ENCODE measurements around the gene ADI1. TPM values are rescaled to one million over a fixed set of nuclear protein-coding genes. Genes with fewer than 3 reads are reported as not detected.

Gene ADI1
- total RNA-seq, 4 donors from 2014 or later: 43.7 to 207 (median 71.0) TPM

DNA sequence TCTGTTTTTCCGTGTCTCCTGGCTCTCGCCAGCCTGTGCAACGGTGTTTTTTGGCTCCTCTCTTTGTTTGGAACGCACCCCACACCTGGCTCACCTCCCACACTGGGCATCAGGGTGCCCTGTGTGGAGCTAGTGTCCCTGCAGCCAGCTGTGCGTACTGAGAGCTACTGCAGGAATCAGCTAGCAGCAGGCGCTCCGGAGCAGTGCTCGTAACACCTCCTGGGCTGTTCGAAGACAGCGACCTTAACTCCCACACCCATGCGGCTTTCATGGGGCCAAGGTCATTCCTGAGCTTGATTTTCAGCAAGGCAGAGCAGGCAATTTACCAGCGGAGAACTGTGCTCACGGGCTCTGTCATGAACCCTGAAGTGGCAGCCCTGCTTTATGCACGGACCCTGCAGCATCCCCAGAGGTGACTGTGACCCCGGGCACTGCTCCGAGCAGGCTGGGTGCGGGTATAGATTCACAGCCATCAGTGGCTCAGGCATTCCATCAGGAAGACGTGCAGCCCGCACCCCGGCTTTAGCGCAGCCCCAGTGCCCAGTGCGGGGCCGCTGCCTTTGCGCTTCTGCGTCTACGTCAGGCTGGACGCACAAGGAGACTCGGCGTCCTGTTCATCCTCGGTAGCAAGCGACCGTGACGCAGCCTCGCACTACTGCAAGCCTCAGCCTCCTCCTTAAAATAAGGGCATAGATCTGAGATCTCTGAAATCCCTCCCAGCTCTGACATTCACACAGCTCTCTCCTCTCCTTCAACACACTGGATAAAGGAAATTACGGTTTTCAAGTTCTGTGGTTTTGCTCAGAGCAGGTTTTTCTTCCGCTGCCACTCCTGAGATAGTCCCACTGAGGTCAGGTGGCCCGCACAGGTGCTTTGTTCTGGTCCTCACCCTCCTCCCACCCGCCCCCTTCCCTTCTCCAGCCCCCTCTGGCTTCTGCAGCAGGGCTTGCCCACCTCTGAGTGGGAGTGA, 58.2 kb downstream of the ADI1 start:
- Histone ChIP-seq H3K4me3 (no peak overlapping the region), H3K4me1 (no peaks in the 10 kb centered on the region)
- no peak for DNase-seq

DNA sequence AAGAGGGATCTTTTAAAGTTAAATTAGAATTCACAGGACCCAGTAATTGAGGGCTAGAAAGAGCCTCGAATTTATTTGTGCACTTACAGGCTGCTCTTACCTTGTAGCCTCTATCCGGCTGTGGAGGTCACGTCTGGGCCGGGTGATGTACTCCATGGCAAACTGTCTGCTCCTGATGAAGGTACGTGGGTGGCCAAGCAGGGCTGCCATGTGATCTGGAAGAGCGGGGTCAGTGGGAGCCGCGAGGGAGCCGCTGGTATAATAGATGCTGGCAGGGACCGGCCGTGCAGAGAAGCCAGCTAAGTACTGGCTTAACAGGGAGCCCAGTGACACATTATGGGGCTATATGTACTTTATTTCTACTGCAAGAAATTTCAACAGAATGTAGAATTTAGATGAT, 59.2 kb downstream of the ADI1 start:
- DNase-seq: no peak
- no peaks in the 10 kb centered on the region for H3K4me1 ChIP-seq
- no peak overlapping the region for H3K4me3 ChIP-seq
- no peaks in the 10 kb centered on the region for H3K27me3 ChIP-seq
- no peak for TF ChIP-seq POLR2A (IDR thresholded peaks at IDR 0.05)
- TF ChIP-seq, protein P1, sequence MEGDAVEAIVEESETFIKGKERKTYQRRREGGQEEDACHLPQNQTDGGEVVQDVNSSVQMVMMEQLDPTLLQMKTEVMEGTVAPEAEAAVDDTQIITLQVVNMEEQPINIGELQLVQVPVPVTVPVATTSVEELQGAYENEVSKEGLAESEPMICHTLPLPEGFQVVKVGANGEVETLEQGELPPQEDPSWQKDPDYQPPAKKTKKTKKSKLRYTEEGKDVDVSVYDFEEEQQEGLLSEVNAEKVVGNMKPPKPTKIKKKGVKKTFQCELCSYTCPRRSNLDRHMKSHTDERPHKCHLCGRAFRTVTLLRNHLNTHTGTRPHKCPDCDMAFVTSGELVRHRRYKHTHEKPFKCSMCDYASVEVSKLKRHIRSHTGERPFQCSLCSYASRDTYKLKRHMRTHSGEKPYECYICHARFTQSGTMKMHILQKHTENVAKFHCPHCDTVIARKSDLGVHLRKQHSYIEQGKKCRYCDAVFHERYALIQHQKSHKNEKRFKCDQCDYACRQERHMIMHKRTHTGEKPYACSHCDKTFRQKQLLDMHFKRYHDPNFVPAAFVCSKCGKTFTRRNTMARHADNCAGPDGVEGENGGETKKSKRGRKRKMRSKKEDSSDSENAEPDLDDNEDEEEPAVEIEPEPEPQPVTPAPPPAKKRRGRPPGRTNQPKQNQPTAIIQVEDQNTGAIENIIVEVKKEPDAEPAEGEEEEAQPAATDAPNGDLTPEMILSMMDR (IDR thresholded peaks at IDR 0.05): no peak
- H3K9me3 ChIP-seq: no peaks in the 10 kb centered on the region
- peaks cover 0 to 57% (median 0%) of the 10 kb centered on the region in 3 donors for H3K36me3 ChIP-seq
- H3K27ac ChIP-seq: no peak overlapping the region

More for the DNA sequence above, 58.2 kb downstream of the ADI1 start:
- TF ChIP-seq, protein P1 (IDR thresholded peaks at IDR 0.05): no peak
- TF ChIP-seq POLR2A (IDR thresholded peaks at IDR 0.05): no peak
- Histone ChIP-seq H3K36me3 (peaks cover 0 to 61% (median 0%) of the 10 kb centered on the region in 3 donors), H3K27me3 (no peaks in the 10 kb centered on the region), H3K27ac (peak overlapping the region; percentile 0 to 59 (median 36)), H3K9me3 (no peaks in the 10 kb centered on the region)

- TF ChIP-seq, protein P1 (IDR thresholded peaks at IDR 0.05): no peak
- TF ChIP-seq POLR2A (IDR thresholded peaks at IDR 0.05): no peak
- H3K27me3 ChIP-seq: no peaks in the 10 kb centered on the region
- no peaks in the 10 kb centered on the region for H3K9me3 ChIP-seq
- H3K4me3 ChIP-seq: no peak overlapping the region
- DNase-seq: no peak
- H3K4me1 ChIP-seq: no peaks in the 10 kb centered on the region
- no peak overlapping the region for H3K27ac ChIP-seq
- peaks cover 0 to 59% (median 0%) of the 10 kb centered on the region in 3 donors for H3K36me3 ChIP-seq
These were observed 59.9 kb downstream of the ADI1 start for GRCh38 chr2:3459185-3460015.

DNA sequence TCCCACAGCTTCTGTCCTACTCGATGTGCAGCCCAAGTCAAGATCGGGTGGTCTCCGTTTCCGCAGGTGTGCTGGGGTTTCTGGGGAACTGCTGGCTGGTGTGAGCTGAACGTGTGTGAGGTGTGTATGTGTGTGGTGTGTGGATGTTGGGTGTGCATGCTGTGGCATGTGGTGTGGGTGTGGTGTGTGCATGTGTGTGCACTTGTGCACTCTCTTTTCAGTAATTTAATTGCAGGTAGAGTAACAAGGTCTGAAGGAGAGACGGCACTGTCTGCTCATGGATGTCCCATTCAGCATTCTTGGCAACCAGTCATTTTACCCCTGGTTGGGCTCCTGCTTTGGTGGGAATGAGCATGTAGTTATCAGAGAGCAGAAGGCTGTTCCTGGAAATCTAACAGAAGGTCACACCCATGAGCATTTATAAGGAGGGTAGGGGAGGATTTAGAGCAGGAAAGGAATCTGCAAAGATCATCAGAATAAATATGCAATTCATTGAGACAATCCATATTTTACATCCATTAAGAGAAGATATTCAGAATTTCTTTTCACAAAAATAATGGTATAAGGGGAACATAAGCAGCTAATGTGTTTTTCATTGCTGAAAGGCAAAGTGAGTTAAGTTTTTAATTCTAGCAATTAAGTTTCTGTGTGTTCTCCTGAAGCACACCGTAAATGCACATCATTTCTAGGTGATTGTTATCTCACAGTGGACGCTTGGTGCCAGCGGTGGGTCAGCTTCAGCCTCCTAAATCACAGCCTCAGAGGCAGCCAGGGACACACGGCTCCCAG, 60.7 kb downstream of the ADI1 start:
- no peak overlapping the region for H3K4me3 ChIP-seq
- H3K9me3 ChIP-seq: no peaks in the 10 kb centered on the region
- H3K27ac ChIP-seq: no peak overlapping the region
- H3K36me3 ChIP-seq: peaks cover 0 to 51% (median 0%) of the 10 kb centered on the region in 3 donors
- no peak for DNase-seq
- no peaks in the 10 kb centered on the region for H3K4me1 ChIP-seq
- H3K27me3 ChIP-seq: no peaks in the 10 kb centered on the region
- TF ChIP-seq POLR2A (IDR thresholded peaks at IDR 0.05): no peak
- TF ChIP-seq, protein P1 (IDR thresholded peaks at IDR 0.05): no peak
